ENCODE data around the gene DESI1.

Gene DESI1

DNA sequence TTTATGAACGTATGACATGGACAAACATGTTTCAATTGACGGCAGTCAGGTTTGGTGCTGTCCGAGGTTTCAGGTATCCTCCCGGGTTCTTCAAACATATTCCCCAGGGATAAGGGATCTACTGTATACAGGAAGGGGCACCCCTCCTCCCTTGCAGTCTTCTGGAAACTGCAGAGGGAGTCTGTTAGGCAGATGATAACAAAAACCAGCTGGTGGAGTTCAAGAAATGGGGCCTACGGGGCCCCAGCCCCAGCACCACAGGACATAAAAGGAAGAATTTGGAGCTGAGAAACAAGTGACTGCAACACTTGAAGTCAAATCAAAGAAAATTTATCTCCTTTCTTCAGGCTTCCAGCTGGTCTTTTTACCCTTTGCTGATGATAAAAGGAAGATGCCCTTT, 35.7 kb upstream of the DESI1 start:
- TF ChIP-seq FOXP2 (optimal IDR thresholded peaks at IDR 0.05; ENCODE audit: borderline replicate concordance, extremely low read depth, extremely low read length, insufficient read depth) (no peak), SIN3A (IDR thresholded peaks at IDR 0.05; ENCODE audit: borderline replicate concordance, insufficient read depth, low read length) (no peak), TAF1 (IDR thresholded peaks at IDR 0.05; ENCODE audit: borderline replicate concordance, insufficient read depth, low read length) (no peak), POLR2AphosphoS5 (IDR thresholded peaks at IDR 0.05; ENCODE audit: low read depth, low read length) (no peak)
- TF ChIP-seq, protein P1, sequence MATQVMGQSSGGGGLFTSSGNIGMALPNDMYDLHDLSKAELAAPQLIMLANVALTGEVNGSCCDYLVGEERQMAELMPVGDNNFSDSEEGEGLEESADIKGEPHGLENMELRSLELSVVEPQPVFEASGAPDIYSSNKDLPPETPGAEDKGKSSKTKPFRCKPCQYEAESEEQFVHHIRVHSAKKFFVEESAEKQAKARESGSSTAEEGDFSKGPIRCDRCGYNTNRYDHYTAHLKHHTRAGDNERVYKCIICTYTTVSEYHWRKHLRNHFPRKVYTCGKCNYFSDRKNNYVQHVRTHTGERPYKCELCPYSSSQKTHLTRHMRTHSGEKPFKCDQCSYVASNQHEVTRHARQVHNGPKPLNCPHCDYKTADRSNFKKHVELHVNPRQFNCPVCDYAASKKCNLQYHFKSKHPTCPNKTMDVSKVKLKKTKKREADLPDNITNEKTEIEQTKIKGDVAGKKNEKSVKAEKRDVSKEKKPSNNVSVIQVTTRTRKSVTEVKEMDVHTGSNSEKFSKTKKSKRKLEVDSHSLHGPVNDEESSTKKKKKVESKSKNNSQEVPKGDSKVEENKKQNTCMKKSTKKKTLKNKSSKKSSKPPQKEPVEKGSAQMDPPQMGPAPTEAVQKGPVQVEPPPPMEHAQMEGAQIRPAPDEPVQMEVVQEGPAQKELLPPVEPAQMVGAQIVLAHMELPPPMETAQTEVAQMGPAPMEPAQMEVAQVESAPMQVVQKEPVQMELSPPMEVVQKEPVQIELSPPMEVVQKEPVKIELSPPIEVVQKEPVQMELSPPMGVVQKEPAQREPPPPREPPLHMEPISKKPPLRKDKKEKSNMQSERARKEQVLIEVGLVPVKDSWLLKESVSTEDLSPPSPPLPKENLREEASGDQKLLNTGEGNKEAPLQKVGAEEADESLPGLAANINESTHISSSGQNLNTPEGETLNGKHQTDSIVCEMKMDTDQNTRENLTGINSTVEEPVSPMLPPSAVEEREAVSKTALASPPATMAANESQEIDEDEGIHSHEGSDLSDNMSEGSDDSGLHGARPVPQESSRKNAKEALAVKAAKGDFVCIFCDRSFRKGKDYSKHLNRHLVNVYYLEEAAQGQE (IDR thresholded peaks at IDR 0.05; ENCODE audit: insufficient read depth in 1 of 2, low read depth in 2 of 2, low read length in 2 of 2), result no peak

DNA sequence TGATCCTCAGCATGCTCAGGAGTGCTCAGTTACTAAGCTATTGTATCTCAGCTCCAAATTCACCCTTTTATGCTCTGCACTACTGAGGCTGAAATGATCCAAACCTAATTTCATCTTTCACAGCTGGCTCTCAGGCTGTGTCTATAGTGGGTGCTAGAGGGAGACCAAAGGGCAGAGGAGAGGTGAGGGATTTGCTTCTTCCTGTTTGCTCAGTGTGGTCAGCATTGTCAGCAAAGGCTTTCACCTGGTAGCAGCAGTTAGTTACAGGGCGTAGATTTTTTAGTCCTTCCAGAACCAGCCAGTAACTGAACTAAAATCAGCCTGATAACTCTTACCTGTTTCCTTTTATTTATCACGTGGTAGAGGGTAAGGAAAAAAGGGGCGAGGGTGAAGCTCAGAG, 33.5 kb upstream of the DESI1 start:
- TF ChIP-seq, protein P1 (IDR thresholded peaks at IDR 0.05; ENCODE audit: insufficient read depth in 1 of 2, low read depth in 2 of 2, low read length in 2 of 2), result no peak
- TF ChIP-seq TAF1 (IDR thresholded peaks at IDR 0.05; ENCODE audit: borderline replicate concordance, insufficient read depth, low read length) (no peak), FOXP2 (optimal IDR thresholded peaks at IDR 0.05; ENCODE audit: borderline replicate concordance, extremely low read depth, extremely low read length, insufficient read depth) (no peak), POLR2AphosphoS5 (IDR thresholded peaks at IDR 0.05; ENCODE audit: low read depth, low read length) (no peak), SIN3A (IDR thresholded peaks at IDR 0.05; ENCODE audit: borderline replicate concordance, insufficient read depth, low read length) (no peak)

DNA sequence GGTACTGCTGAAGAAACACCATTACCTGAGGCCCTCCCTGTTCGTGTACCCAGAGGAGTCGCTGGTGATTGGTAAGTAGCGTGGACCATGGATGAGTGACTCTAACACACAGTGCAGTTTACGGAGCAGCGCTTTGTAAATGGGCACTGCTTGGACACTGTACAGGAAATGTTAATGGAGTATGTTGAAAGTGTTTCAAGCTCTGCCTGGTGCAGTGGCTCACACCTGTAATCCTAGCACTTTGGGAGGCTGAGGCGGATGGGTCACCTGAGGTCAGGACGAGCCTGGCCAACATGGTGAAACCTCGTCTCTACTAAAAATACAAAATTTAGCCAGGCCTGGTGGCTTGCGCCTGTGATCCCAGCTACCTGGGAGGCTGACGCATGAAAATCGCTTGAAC, 30.0 kb upstream of the DESI1 start:
- TF ChIP-seq POLR2AphosphoS5 (IDR thresholded peaks at IDR 0.05; ENCODE audit: low read depth, low read length) (no peak), FOXP2 (optimal IDR thresholded peaks at IDR 0.05; ENCODE audit: borderline replicate concordance, extremely low read depth, extremely low read length, insufficient read depth) (no peak), SIN3A (IDR thresholded peaks at IDR 0.05; ENCODE audit: borderline replicate concordance, insufficient read depth, low read length) (no peak), TAF1 (IDR thresholded peaks at IDR 0.05; ENCODE audit: borderline replicate concordance, insufficient read depth, low read length) (no peak)
- TF ChIP-seq, protein P1 (IDR thresholded peaks at IDR 0.05; ENCODE audit: insufficient read depth in 1 of 2, low read depth in 2 of 2, low read length in 2 of 2), result no peak

DNA sequence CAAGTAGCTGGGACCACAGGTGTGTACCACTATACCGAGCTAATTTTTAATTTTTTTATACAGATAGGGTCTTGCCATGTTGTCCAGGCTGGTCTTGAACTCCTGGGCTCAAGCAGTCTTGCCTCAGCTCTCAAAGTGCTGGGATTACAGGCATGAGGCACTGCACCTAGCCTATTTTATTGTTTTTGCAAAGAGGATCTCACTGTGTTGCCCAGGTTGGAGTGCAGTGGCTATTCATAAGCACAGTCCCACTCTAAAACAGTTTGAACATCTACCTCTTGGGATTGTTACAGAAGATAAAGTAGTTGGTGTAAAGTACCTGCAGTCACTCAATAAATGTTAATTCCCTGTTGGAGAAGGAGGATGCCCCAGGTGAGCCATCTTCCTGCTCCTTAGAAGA, 29.4 kb upstream of the DESI1 start:
- TF ChIP-seq TAF1 (IDR thresholded peaks at IDR 0.05; ENCODE audit: borderline replicate concordance, insufficient read depth, low read length), result no peak
- no peak for TF ChIP-seq SIN3A (IDR thresholded peaks at IDR 0.05; ENCODE audit: borderline replicate concordance, insufficient read depth, low read length)
- TF ChIP-seq, protein P1 (IDR thresholded peaks at IDR 0.05; ENCODE audit: insufficient read depth in 1 of 2, low read depth in 2 of 2, low read length in 2 of 2), result no peak
- no peak for TF ChIP-seq FOXP2 (optimal IDR thresholded peaks at IDR 0.05; ENCODE audit: borderline replicate concordance, extremely low read depth, extremely low read length, insufficient read depth)
- no peak for TF ChIP-seq POLR2AphosphoS5 (IDR thresholded peaks at IDR 0.05; ENCODE audit: low read depth, low read length)

DNA sequence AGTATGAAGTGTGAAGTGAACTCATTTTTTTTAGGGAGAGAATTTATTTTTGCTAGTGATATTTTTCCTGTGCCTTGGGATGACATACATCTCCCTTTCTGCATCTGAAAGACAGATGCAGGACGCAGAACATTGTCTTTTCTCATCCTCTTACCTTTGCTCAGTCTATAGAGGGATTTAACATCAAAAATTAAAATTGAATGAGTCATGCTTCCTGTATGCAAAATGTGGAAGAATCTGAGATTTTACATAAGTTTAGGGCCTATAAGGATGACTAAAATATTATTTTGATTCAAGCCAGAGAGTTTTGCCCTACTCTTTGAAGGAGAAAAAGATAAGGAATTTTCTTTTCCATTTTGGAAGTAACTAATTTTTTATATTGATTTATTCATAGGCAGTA, 27.6 kb upstream of the DESI1 start:
- TF ChIP-seq POLR2AphosphoS5 (IDR thresholded peaks at IDR 0.05; ENCODE audit: low read depth, low read length), result no peak
- TF ChIP-seq FOXP2 (optimal IDR thresholded peaks at IDR 0.05; ENCODE audit: borderline replicate concordance, extremely low read depth, extremely low read length, insufficient read depth), result no peak
- TF ChIP-seq SIN3A (IDR thresholded peaks at IDR 0.05; ENCODE audit: borderline replicate concordance, insufficient read depth, low read length), result no peak
- TF ChIP-seq TAF1 (IDR thresholded peaks at IDR 0.05; ENCODE audit: borderline replicate concordance, insufficient read depth, low read length), result no peak
- TF ChIP-seq, protein P1 (IDR thresholded peaks at IDR 0.05; ENCODE audit: insufficient read depth in 1 of 2, low read depth in 2 of 2, low read length in 2 of 2), result no peak

Measured in PFSK-1 (cell line).